ENCODE measurements around the gene CIB4.

Gene CIB4

DNA sequence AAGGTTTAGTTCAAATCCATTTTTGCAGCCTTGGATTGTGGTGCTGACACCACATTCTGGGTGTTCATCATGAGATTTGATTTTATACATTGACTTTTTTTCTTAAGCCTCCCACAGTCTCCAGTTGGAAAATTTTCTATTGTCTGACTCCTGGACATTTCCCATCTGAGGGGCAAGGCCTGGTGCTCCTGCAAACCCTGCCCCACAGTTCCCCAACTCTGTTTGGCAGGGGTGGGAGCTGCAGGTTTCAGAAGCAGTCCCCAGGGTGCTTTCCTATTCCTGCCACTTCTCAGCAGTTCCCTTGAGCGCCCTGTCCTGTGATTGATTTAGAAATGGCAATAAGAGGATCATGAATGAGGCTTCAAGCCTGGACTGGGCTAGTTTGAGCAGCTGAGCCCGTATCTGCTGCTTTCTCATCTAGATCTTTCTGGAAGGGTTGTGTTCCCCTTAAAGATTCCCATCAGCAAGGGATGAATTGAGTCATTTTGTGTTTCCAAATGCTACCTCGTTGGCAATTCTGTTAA is 77.0 kb downstream of the CIB4 start:
- no peak for DNase-seq

DNA sequence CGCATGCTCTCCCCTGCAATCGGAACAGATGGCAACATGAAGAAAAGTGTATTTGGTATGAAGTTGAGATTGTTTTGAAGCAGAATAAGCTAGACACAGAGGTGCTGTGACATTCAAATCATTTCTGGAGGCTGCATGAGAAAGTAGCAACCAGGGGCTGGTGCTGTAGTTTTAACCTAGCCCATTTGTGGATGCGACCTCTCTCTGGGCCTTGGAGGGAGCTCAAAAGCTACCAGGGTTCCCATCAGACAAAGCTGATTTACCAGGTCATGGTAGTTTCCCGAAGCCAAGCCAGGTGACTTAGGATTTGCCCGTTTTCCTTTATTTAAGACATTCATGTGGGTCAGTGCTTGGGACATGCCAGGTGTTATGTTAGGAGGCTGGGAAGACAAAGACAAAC is 77.5 kb downstream of the CIB4 start:
- DNase-seq, result no peak

DNA sequence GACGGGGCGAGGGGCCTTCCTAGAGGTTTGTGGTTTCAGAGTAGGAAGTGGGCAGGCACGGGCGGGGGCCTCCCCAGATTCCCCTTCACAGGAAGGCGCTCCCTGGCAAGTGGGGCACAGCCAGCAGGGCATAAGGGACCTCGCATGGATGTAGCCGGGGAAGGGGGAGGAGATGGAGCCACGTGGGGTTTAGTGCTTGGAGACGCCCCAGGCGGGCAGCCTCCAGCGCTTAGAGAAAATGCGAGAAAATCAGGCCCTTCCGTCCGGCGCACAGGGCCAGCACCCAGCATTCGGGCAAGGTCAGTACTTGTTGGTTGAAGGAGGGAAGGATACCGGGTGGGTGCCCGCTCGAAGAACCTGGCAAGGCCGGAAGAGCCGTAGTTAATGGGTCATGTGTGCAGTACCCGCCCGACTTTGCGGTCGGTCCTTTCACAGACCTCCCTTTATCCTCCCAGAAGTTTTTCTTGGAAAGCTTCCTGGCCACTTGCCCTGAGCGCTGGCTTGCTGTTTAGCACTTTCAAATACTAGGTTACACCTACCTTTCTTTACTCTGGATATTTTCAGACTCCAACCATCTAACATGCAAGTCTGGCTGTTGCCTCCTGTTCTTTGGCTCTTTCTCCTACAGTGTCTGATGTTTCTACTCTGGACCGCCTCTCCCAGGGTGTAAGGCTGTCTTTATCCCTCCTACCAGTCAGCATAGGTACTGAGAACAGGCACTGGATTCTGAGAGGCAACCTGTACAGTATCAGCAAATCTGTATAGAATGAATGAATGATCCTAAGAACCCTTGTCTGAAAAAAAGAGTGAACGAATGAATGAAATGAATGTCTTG is 78.1 kb downstream of the CIB4 start:
- DNase-seq, result no peak

DNA sequence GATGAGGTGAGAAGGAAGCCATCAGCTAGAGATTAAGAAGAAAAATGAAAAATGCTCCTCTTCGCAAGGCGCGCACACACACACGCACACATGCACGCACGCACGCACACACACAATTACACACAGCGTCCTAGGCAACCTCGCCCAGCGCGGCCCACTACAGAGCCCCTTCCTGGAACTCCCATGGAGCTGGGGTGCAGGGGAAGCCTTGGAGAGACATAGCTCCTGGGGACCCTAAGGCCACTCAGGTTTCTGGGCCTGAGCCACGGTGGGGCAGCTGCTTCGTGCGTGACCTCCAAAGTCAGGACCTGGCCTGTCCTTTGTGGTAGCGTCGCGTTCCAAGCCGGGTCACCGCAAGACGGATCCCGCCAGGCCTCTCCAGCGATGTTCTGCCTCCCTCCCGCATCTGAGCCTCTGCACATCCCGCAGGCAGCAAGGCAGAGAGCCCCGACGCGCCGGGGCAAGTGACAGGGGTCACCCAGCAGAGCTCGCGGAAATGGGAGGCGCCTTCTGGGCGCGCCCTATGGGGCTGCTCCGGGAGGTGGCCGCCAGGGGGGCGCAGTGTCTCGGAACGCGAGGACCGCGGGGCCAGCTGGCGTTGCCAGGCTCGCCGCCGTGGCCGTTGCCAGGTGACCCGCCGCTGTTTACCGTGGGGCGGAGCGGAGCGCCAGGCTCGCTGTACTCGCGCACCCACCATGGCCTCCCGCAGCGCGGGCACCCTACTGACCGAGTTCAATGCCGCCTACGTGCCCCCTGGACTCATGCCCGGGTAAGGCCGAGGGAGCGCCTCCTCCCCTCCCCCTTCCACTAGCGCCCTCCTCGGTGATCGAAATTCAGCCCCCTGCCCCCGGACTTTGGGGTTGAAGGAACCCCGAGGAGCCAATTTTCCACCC is 79.0 kb downstream of the CIB4 start:
- DNase-seq, result peak; percentile 5

DNA sequence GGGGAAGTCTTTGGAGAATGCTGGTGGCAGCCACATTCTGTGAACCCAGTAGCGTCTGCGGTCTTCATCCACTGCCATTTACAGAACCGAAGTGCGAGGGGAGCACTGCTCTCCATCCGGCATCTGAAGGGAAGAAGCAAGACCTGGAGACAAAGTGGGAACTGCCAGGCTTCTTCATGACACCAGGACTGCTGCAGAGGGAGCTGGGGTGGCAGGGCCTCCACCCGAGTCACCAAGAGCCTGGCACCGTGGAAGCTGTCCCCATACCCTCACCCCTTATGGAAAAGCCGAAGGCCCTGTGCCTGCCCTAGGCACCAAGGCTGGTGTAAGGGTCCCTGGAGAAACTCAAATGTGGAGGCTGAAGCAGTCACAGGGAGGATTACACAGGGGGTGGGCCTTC is 79.8 kb downstream of the CIB4 start:
- no peak for DNase-seq

DNA sequence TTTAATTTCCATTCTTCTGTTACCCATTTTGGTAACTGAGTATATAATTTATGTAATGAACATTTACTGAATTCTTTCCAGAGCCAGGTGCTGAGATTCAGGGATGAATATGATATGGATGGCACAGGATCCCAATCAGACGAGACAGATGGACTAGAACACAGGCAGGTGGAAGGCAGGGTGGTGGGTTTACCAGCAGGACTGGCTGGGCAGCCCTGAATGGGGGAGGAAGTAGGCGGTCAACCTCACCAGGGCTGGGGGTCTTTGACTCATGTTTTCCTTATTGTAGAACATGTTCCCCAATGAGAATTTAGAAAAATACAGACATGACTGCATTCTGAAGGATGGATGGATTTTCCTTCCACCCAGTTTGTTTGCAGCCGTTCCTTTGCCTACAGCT is 80.3 kb downstream of the CIB4 start:
- DNase-seq, result no peak

DNA sequence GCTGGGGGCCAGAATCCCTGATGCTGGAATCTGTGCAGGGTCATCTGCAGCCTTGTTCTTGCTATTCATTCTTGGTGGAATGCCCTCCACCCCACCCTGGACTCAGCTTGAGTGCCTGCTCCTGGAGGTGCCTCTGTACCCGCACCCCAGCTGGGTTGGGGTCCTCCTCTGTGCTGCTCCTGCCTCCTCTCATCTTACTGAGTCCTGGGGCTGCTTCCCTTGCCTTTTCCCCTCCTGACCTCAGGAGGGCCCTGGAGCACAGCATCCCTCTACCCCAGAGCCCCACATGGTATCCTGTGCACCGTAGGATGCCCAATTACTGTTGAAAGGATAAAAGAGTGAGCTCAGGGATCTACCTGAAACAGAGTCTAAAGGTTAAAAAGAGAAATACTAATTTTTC is 81.6 kb downstream of the CIB4 start:
- no peak for DNase-seq

DNA sequence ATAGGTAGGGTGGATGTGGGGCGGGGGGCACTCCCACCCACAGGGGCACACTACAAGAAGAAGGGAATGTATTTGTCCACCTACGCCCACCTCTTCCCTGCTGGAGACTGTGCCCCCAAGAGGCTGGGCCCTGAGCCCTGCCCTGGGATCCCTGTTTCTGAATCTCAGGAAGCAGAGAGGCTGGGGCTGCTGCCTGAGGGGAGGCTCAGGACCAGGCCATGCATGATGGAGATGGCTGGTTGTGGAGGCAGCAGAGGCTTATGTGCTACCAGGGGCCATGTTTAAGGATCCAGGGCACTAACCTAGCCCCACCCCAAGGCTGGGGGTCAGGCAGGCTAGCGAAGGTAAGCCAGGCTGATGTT is 82.1 kb downstream of the CIB4 start:
- no peak for DNase-seq

DNA sequence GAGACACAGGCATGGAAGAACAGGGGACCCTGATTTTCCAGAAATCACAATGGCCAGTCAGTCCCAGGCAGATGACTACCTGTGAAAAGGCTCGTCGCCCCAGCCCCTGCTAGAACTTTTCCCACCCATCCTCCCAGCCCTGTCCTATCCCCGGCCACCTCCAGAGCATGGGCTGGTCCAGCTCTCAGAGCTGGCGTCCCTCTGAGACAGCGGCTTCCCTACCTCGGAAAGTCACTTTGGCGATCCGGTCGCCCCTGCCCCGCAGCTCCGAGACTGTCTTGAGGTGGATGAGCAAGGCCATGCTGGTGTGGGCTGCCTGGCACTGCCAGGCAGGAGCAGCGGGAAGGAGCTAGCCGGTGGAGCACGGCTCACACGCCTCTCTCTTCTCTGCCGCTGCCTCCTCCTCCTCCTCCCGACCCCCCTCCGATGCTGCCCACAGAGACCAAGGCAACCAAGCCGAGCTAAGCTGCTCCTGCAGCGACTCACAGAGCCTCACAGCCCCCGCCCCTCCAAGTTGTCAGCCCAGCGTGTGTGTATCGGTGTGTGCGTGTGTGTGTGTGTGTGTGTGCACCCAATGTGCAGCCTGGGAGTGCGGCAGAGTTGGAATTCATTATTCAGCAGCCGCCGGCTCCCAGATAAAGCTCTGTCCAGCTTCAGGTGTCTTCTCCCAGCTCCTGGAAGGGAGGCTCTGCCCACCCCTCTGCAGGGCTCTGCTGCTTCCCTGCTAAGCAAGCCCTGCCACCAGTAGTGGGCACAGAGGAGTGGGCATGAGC is 82.7 kb downstream of the CIB4 start:
- DNase-seq, result no peak

DNA sequence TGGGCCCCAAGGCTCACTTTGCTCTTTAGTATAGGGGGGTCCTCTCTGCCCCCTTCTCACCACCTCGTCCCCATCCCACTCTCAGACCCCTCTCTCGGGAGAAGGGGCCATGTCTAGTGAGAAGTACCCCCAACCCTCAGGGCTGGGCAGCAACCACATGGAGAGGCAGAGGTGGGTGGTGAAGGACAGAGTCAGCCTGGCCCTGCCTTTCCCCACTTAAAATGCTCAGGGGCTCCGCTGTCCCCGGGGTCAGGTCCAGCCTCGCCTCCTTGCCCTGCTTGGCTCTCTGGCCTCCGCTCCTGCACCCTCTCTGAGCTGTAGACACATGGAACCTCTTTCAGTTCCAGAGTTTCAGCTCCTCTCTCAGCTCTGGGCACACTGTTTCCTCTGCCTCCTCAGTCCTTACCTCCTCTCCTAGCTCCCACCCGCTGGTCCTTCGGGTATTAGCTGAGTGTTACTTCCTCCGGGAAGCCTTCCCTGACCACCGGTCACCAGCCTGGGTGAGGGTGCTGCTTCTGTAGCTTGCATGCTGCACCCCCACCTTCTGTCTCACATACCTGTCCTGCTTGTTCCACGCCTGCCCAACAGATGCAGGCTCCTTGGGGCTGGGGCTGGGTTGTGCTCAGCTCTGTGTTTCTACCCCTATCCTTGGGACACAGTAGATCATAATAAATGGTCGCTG is 83.8 kb downstream of the CIB4 start:
- no peak for DNase-seq

DNA sequence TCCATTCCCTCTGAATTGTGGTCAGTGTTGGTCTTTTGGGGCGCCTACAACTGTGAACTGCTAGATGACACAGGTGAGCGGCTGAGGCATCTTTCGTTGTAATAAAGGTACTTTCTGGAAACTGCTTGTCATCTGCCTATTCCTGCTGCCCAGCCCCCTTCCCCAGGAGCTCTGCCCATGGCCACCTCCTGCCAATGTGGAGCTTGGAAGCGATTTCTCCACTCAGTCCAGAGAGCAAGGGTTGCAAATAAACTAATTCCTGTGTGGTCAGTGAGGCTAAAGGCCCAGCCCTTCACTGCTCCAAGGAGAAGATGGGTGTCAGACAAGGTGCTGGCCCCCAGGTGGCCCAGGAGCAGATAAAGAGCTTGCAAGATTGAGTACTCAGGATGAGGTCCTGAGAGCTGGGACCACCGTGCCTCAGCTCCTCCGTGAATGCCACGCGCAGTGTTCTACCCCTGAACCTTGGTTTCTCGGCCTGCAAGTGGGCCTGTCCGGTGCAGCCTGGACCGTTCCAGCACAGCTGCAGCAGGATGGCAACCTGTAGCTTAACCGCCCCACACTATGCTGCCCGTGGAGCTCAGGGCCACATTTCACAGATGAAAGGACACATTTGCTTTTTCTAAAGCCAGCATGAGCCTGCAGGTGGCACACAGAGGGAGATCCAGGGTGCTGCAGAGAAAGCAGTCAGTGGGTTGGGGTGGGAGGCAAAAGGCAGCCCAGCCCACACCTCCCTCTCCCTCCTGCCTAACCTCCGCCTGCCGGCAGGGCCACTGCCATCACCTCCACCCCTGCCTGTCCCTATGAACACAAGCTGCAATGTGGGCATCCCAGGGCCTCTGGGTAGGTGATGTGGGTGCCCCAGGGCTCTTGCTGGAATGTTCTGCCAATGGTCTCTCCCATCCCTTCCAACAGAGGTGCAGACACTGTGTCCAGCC is 84.6 kb downstream of the CIB4 start:
- DNase-seq, result no peak

DNA sequence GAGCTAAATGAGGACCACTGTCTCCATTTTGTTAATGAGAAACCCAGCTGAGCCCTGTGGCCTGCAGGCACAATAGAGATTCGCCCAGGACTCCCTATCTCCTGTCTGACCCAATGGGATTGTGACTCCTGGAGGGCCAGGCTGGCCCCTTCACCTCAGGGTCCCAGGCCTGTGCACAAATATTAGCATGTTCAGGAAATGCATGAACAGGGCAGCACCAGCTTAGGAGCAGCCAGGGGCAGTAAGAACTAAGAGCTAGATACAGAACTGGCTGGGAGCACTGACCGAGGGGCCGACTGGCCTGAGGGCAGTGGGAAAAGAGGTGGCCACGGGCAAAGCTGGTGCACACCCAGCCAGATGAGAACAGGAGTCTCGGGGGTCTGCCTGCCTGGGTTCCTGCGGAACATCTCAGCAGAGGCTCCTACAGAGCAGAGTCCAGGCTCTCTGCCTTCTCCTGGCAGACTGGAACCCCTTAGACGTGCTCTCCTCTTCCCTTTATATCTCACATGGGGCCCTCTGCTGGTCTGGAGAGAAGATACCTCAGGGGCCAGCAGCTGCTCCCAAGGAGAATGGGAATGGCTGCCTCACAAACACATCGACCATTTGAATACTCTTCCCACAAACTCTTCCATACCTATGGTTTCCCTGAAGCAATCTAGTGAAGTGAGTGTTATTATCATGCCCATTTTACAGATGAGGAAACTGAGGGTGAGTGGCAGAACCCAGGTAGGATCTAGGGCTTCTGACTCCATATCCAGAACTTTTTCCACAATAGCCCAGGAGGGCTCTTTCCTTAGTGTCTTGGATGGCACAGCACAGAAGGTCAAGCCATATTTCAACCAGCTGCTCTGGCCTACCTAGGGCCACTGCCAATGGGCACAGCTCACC is 85.7 kb downstream of the CIB4 start:
- no peak for DNase-seq

DNA sequence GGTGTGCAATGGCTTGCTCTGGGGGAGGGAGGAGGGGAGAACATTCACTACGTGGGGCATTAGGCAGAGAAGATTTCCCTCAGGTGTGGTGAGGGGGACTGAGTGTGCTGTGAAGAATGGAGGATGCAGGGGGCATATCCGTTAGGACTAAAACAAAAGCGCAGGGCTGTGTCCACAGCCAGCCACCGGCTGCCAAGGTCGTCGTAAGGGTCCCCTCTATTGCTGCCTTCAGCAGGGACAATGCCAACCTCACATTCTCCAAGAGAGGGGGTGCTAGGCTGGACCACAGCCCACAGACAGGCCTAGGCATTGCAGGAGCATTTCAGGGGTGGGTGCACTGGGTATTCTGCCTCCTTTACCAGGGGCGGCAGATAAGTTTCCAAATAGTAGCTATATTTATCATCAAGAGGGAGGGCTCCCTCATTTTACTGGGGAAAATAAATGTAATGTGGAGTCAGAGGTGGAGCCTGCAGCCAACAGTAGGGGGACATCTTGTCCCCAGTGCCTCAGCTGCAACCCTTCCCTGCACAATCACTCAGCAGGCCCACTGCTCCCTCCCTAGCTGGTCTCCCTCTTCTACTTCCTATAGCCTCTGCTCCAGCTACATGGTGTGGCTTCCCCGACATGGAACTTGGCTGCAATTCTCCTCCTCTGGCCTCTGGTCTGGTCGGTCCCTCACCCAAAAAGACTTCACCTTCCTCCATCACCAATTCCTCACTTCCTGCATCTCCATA is 88.4 kb downstream of the CIB4 start:
- no peak for DNase-seq

DNA sequence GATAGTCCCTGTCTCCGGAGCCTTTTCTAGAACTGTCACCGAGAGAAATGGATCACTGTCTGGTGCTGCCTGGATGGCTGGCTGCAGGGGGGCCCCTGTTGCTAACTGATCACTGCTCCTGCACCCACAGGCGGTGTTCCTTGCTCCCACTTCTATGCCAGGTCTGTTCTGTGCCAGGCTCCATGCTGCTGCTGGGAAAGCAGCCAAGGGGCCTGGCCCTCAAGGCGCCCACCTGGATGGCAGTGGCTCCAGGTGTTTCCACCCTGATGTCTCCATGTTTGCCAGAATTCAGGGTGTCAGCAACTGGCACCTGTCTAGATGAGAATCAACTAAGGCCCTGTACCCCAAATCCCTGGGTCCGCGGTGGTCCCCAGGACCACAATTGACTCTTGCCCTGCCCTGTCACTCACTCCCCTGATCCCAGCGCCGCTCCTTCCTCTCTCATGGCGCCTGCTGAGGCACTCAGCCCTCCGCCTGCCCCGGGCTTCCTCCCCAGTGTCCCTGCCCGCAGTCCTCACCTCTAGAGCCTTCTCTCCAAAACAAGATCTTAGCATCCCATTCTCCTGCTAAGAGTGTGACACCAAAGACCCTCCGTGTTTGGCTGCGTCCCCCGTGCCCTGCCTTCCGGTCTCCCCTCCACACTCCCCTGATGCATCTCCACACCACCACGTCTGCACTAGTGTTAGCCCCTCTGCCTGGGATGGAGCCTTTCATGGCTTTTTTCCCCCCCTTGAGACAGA is 90.7 kb downstream of the CIB4 start:
- DNase-seq, result no peak

DNA sequence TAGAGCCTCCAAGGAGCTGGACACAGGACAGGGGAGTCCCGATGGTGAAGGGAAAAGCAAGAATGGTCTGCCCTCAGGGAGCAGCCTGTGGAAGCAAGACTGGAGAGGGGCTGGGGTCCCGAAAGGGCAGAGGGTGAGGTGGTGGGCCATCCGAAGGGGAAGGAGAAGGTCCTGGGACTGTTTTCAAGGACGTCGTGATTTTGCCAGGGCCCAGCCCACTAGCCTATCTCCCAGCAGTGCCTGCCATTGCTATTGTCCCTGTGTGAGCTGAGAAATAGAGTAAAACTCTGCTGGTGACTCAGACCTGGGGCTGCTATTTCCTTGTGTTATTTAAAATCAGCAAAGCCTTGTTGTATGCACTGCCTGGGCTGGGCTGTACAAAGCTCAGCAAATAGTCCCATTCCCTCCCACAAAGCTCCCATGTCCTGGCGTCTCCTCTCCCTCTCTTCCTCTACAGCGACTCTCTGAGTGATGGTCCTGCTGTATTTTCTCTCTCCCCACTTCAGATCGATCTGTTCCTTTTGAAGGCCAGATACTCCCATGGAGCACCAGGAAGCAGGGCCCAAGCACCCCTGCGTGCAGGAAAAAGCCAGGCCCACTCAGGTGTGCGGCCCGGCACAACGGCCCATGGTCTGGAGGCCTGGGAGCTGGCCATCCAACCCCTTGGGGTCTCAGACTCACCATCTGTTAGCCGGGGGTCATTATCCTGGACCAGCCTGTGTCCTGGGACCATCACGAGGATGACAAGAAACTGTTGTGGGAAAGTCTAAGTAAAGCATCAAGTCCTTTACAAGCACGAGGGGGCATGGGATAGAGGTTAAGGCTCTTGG is 98.3 kb downstream of the CIB4 start:
- DNase-seq, result no peak

DNA sequence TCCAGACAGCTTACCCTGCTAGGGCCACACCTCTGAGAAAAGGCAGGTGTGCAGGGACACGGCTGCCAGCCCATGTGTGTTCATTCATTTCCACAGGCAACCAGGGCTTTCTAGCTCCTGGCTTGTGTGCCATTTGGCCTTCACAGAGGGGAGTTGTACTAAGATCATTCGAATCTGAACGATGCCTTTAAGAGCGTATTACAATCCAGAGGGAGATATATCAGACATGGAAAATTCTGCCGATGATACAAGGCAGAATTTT is 99.0 kb downstream of the CIB4 start:
- no peak for DNase-seq

DNA sequence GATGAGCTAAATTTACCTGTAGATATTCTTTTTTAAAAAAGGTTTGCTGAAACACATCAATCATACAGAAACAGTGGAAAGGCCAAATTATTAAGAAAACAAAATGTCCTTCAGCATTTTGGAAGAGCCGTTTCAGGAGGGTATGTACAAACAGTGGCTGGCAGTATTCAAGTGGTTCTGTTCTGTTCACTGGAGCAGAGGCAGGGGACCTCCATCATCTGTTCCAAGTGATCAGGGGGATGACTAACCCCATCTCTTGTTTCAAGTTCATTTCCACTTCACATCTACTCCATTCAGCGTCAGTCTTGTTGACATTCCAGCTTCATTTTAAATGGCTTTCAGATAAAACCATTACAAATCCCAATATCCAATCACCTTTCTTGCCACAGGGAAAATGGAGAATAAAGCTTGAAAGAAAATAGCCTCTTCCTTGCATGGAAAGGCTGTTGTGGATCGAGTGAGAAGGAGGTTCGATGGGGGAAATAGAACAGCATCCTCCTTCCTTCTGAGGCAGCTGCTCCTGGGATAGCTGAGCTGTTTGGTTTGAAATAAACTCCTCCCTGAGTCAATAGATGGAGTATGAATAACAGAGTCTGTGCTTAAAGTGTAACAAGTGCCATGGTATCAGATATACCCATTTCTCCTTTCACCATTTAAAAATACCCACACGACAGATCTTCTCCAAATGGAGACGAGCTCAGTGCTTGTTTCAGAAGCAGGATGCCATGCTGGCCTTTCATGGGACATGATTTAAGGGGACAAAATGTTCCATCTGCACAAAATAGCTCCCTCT is 99.6 kb downstream of the CIB4 start:
- DNase-seq, result no peak

Data from activated CD4-positive, alpha-beta T cell treated with anti-CD3 and anti-CD28 coated beads, Interleukin-2, amount 50 U/mL, for 16 hours (primary cell).